Kidney (tissue), 14 donors: Measurements from ENCODE around the gene MYH11. TPM values are rescaled to one million over a fixed set of nuclear protein-coding genes. Genes with fewer than 3 reads are reported as not detected.
"Not testable (repeated sequence)": the region's sequence is repeated elsewhere in the genome, so short reads cannot be mapped to it uniquely, and the experiment has no call there.

ENCODE experiments used
- DNase-seq, 5 donors: peaks; one replicate each; pipeline ENCODE4 v3.0.0-alpha.2; 2013 to 2020
- FAIRE-seq: peaks from 2 replicates; lab custom pipeline; 2012; peaks lifted over from hg19 to GRCh38; lab: Jason Lieb, UNC
- H3K27ac ChIP-seq, 2 donors: one replicate each; pipeline ENCODE4 v1.7.0; 2013; ENCODE audit warnings: low read depth in 2 of 2, low read length in 2 of 2, inconsistent platforms in 1 of 2
- H3K27me3 ChIP-seq: one replicate; pipeline ENCODE4 v1.7.1; 2013; ENCODE audit warnings: low read length, inconsistent platforms; ENCODE audit not compliant: control insufficient read depth, insufficient read depth
- H3K36me3 ChIP-seq, 3 donors: one replicate each; pipeline versions ENCODE4 v1.7.0 to v1.7.1; 2013; ENCODE audit warnings: low read length in 3 of 3, control low read depth in 1 of 3, inconsistent platforms in 1 of 3; ENCODE audit not compliant: insufficient read depth in 3 of 3, control insufficient read depth in 2 of 3
- H3K4me1 ChIP-seq, 3 donors: one replicate each; pipeline versions ENCODE4 v1.7.0 to v1.7.1; 2013; ENCODE audit warnings: low read length in 3 of 3, inconsistent platforms in 1 of 3, low read depth in 1 of 3; ENCODE audit not compliant: control insufficient read depth in 2 of 3, insufficient read depth in 2 of 3
- H3K4me3 ChIP-seq, 3 donors: one replicate each; pipeline versions ENCODE4 v1.7.0 to v1.8.1; 2013; ENCODE audit warnings: low read length in 3 of 3, control low read depth in 1 of 3, inconsistent platforms in 1 of 3
- H3K9ac ChIP-seq, 3 donors: one replicate each; pipeline versions ENCODE4 v1.7.0 to v1.7.1; 2013; ENCODE audit warnings: low read length in 3 of 3, control low read depth in 1 of 3, inconsistent platforms in 1 of 3
- H3K9me3 ChIP-seq, 3 donors: one replicate each; pipeline versions ENCODE4 v1.7.0 to v1.7.1; 2013; ENCODE audit warnings: low read length in 3 of 3, control low read depth in 1 of 3, inconsistent platforms in 1 of 3; ENCODE audit not compliant: control insufficient read depth in 2 of 3, insufficient read depth in 1 of 3
- CTCF ChIP-seq: IDR thresholded peaks from 3 replicates; pipeline ENCODE4 v1.5.1; 2012; ENCODE audit warnings: mild to moderate bottlenecking, moderate library complexity, borderline replicate concordance; ENCODE audit not compliant: insufficient read depth; ENCODE audit errors: extremely low read depth
- intact Hi-C: fragments of 100-400 bp; cut with DNase I; formaldehyde crosslinking; loops from one replicate; pipeline ENCODE4 v1.11.1; 2022
- polyA plus RNA-seq: library from polyadenylated mRNA; stranded (reverse); fragments of 350-450 nt; fragmentation: Illumina TruSeq; extraction: RNeasy Lipid Tissue Mini Kit (QIAGEN cat#74804); gene quantifications from one replicate; pipeline ENCODE4 v1.2.3, GENCODE V29; 2014; ENCODE audit warnings: low read depth, low replicate concordance; ENCODE audit not compliant: insufficient read depth
- total RNA-seq: library from RNA; stranded (reverse); fragmentation: NEBNext Ultra II Directional; extraction: Animal tissue kit (Norgen Biotek cat#: 25700); gene quantifications from one replicate; pipeline ENCODE4 v1.2.1, GENCODE V29; 2021
- donor health status: control.
- donor health status: control.
- donor health status: control.
- donor health status: control.
- donor health status: control.
- donor health status: DM: yes; HTN: yes; CAD: no.
- donor health status: Normal renal cell carcinoma (clear cell type).

The MYH11 gene
- total and polyA plus RNA-seq, 2 donors from 2014 or later = 40.2 to 175 TPM

- no peaks in the 10 kb centered on the region for H3K4me1 ChIP-seq
- H3K27me3 ChIP-seq = no peaks in the 10 kb centered on the region
- TF ChIP-seq CTCF = no peak
- H3K36me3 ChIP-seq = no peaks in the 10 kb centered on the region
- no peaks in the 10 kb centered on the region for H3K9me3 ChIP-seq
- FAIRE-seq = no peak
- H3K4me3 ChIP-seq = no peak overlapping the region
- intact Hi-C loops = no loop called here
- H3K27ac ChIP-seq = no peak overlapping the region
- no peak for DNase-seq
- no peak overlapping the region for H3K9ac ChIP-seq
Observed at GRCh38 chr16:15843635-15844279, 13.1 kb downstream of the MYH11 start.

- intact Hi-C loops, FAIRE-seq, H3K36me3 ChIP-seq, H3K27me3 ChIP-seq, H3K4me1 ChIP-seq, H3K9ac ChIP-seq, DNase-seq, H3K4me3 ChIP-seq, H3K9me3 ChIP-seq, H3K27ac ChIP-seq: not testable (repeated sequence)
Observed at GRCh38 chr16:15839204-15839603, 17.6 kb downstream of the MYH11 start.

- no peak overlapping the region for H3K9ac ChIP-seq
- TF ChIP-seq CTCF = no peak
- H3K36me3 ChIP-seq = no peaks in the 10 kb centered on the region
- H3K4me1 ChIP-seq = no peaks in the 10 kb centered on the region
- no peaks in the 10 kb centered on the region for H3K9me3 ChIP-seq
- no peak overlapping the region for H3K27ac ChIP-seq
- intact Hi-C loops = no loop called here
- DNase-seq (no peak), FAIRE-seq (no peak)
- H3K27me3 ChIP-seq = no peaks in the 10 kb centered on the region
- H3K4me3 ChIP-seq = no peak overlapping the region
Observed at GRCh38 chr16:15837761-15838160, 19.1 kb downstream of the MYH11 start.

GRCh38 chr16:15836965-15837611 lies 19.7 kb downstream of the MYH11 start:
- Histone ChIP-seq H3K36me3 (no peaks in the 10 kb centered on the region), H3K4me3 (no peak overlapping the region), H3K4me1 (no peaks in the 10 kb centered on the region), H3K9me3 (no peaks in the 10 kb centered on the region), H3K9ac (no peak overlapping the region), H3K27ac (no peak overlapping the region), H3K27me3 (no peaks in the 10 kb centered on the region)
- DNase-seq (no peak), FAIRE-seq (no peak)
- TF ChIP-seq CTCF = no peak
- intact Hi-C loops = no loop called here
